ENCODE measurements around the gene CYP2R1.
"Not testable (repeated sequence)": the region's sequence is repeated elsewhere in the genome, so short reads cannot be mapped to it uniquely, and the experiment has no call there.

CYP2R1 gene

DNA sequence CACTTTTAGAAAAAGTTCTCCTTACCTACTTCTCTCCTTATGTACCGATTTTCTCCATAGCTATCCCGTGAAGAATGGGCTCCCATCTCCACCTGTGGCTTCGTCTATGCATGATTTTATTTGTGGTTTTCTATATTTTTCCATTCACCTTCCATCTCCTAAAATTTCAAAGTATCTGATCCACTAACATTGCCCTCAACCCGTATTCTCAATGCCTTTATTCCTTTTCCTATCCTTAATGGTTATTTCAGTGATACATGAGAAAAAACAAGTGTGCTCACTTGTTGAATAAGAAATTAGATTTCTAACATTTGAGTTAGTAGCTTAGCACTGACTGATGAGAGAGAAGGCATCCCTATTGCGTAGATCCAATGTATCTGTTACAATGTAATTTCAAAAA, 16.9 kb downstream of the CYP2R1 start:
- TF ChIP-seq, protein P1, sequence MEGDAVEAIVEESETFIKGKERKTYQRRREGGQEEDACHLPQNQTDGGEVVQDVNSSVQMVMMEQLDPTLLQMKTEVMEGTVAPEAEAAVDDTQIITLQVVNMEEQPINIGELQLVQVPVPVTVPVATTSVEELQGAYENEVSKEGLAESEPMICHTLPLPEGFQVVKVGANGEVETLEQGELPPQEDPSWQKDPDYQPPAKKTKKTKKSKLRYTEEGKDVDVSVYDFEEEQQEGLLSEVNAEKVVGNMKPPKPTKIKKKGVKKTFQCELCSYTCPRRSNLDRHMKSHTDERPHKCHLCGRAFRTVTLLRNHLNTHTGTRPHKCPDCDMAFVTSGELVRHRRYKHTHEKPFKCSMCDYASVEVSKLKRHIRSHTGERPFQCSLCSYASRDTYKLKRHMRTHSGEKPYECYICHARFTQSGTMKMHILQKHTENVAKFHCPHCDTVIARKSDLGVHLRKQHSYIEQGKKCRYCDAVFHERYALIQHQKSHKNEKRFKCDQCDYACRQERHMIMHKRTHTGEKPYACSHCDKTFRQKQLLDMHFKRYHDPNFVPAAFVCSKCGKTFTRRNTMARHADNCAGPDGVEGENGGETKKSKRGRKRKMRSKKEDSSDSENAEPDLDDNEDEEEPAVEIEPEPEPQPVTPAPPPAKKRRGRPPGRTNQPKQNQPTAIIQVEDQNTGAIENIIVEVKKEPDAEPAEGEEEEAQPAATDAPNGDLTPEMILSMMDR (conservative IDR thresholded peaks at IDR 0.05; ENCODE audit: low read length): no peak
- H3K4me3 ChIP-seq (ENCODE audit: low read length): no peak overlapping the region
- DNase-seq (ENCODE audit: low read depth): no peak

GRCh38 chr11:14873632-14874031, 18.4 kb downstream of the CYP2R1 start:
- DNase-seq (ENCODE audit: low read depth): no peak
- no peak overlapping the region for H3K4me3 ChIP-seq (ENCODE audit: low read length)
- TF ChIP-seq, protein P1 (conservative IDR thresholded peaks at IDR 0.05; ENCODE audit: low read length): no peak

GRCh38 chr11:14872032-14872431, 20.0 kb downstream of the CYP2R1 start:
- TF ChIP-seq, protein P1 (conservative IDR thresholded peaks at IDR 0.05; ENCODE audit: low read length): no peak
- H3K4me3 ChIP-seq (ENCODE audit: low read length): no peak overlapping the region
- no peak for DNase-seq (ENCODE audit: low read depth)

GRCh38 chr11:14863775-14864174, 28.3 kb downstream of the CYP2R1 start:
- not testable (repeated sequence) for H3K4me3 ChIP-seq (ENCODE audit: low read length)

GRCh38 chr11:14861680-14862079, 30.4 kb downstream of the CYP2R1 start:
- DNase-seq (ENCODE audit: low read depth): no peak
- no peak overlapping the region for H3K4me3 ChIP-seq (ENCODE audit: low read length)
- TF ChIP-seq, protein P1 (conservative IDR thresholded peaks at IDR 0.05; ENCODE audit: low read length): no peak

More at GRCh38 chr11:14863775-14864174, 28.3 kb downstream of the CYP2R1 start:
- DNase-seq (ENCODE audit: low read depth): not testable (repeated sequence)

- TF ChIP-seq, protein P1 (conservative IDR thresholded peaks at IDR 0.05; ENCODE audit: low read length): no peak
- no peak overlapping the region for H3K4me3 ChIP-seq (ENCODE audit: low read length)
- no peak for DNase-seq (ENCODE audit: low read depth)
These were observed 31.5 kb downstream of the CYP2R1 start for GRCh38 chr11:14860511-14860910.

DNA sequence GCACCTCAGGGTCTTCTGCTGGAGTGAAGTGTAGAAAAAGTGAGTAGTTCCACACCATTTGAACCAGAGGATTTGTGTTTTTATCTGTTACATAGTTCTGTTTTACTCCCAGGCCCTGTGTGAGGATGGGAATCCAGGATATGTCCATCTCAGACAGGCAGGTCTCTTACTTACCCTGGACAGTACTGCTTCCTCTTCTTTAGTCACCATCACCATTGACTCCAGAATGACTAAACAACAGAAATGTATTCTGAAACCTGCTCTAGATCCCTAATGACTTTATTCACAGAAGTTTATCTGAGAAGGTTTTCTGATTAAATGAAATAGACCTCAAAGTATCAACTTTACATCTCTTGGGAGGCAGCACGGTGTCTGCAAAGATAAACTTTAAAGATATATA, 33.6 kb downstream of the CYP2R1 start:
- H3K4me3 ChIP-seq (ENCODE audit: low read length): no peak overlapping the region
- no peak for DNase-seq (ENCODE audit: low read depth)
- TF ChIP-seq, protein P1 (conservative IDR thresholded peaks at IDR 0.05; ENCODE audit: low read length): no peak

- TF ChIP-seq, protein P1 (conservative IDR thresholded peaks at IDR 0.05; ENCODE audit: low read length): no peak
These were observed 34.4 kb downstream of the CYP2R1 start for GRCh38 chr11:14857621-14858020.

More at GRCh38 chr11:14857621-14858020, 34.4 kb downstream of the CYP2R1 start:
- no peak overlapping the region for H3K4me3 ChIP-seq (ENCODE audit: low read length)
- no peak for DNase-seq (ENCODE audit: low read depth)

All from AG10803 (cell line).